AG10803 (cell line): ENCODE results near the gene SLC5A6.

ENCODE experiments used
- DNase-seq: peaks from one replicate; pipeline ENCODE4 v3.0.0; 2010; ENCODE audit warnings: low read depth
- H3K4me3 ChIP-seq: 2 replicates; pipeline ENCODE4 v1.5.1; 2011; ENCODE audit warnings: mild to moderate bottlenecking, low read length, control low read depth
- TF ChIP-seq, protein P1 (sequence below): conservative IDR thresholded peaks from 2 replicates; pipeline ENCODE4 v1.5.1; 2011; ENCODE audit warnings: mild to moderate bottlenecking, low read length, control low read depth, inconsistent platforms

Gene SLC5A6

DNA sequence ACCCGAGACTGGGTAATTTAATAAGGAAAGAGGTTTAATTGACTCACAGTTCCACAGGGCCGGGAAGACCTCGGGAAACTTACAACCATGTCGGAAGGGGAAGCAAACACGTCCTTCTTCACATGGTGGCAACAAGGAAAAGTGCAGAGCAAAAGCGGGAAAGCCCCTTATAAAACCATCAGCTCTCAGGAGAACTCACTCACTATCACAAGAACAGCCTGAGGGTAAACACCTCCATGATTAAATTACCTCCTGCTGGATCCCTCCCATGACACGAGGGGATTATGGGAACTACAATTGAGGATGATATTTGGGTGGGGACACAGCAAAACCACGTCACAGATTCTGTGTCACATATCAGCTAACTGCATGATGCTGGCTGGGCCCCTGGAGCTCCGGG lies 51.9 kb downstream of the SLC5A6 start:
- no peak overlapping the region for H3K4me3 ChIP-seq
- DNase-seq: no peak
- TF ChIP-seq, protein P1, sequence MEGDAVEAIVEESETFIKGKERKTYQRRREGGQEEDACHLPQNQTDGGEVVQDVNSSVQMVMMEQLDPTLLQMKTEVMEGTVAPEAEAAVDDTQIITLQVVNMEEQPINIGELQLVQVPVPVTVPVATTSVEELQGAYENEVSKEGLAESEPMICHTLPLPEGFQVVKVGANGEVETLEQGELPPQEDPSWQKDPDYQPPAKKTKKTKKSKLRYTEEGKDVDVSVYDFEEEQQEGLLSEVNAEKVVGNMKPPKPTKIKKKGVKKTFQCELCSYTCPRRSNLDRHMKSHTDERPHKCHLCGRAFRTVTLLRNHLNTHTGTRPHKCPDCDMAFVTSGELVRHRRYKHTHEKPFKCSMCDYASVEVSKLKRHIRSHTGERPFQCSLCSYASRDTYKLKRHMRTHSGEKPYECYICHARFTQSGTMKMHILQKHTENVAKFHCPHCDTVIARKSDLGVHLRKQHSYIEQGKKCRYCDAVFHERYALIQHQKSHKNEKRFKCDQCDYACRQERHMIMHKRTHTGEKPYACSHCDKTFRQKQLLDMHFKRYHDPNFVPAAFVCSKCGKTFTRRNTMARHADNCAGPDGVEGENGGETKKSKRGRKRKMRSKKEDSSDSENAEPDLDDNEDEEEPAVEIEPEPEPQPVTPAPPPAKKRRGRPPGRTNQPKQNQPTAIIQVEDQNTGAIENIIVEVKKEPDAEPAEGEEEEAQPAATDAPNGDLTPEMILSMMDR: no peak

DNA sequence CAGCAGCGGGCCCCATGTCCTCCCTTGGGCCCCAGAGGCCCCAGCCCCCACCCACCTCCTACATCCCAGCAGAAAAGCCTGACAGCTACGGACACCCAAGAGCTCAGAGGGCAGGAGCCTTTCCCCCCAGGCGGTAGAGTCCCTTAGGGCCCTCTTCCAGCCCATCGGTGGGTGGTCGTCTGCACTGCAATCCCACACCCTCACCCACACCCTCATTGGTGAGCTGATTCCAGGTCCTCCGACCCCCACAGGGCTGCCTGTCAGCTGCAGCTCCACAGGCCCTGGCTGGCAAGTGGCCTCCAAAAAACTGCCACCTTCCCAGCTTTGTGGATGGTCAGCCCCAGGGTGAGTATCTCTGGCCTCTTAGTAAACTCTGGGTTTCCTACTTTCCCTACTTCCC lies 52.8 kb downstream of the SLC5A6 start:
- TF ChIP-seq, protein P1: no peak
- no peak for DNase-seq
- H3K4me3 ChIP-seq: no peak overlapping the region

- H3K4me3 ChIP-seq: no peak overlapping the region
- no peak for DNase-seq
- TF ChIP-seq, protein P1: no peak
Measured at GRCh38 chr2:27158468-27158867, 53.6 kb downstream of the SLC5A6 start.

DNA sequence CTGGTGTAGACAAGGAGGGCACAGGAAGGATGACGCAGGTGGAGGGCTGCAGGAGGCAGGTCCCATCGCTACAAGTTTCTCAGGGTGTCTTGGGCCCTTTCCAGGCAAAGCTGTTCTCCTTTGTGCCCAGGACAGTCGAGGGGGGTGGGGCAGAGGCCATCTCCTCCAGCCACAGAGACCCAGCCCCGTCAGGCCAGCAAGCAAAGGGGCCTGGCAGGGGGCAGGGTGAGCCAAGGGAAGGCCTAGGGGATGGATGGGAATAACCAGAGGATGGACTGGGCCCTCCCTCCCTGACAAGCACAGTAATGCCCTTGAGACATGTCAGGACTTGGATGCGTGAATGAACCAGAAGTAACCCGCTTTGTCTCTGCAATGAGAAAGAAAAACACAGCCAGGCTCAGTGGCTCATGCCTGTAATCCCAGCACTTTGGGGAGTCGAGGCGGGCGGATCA lies 57.0 kb downstream of the SLC5A6 start:
- TF ChIP-seq, protein P1: no peak
- no peak for DNase-seq
- no peak overlapping the region for H3K4me3 ChIP-seq

DNA sequence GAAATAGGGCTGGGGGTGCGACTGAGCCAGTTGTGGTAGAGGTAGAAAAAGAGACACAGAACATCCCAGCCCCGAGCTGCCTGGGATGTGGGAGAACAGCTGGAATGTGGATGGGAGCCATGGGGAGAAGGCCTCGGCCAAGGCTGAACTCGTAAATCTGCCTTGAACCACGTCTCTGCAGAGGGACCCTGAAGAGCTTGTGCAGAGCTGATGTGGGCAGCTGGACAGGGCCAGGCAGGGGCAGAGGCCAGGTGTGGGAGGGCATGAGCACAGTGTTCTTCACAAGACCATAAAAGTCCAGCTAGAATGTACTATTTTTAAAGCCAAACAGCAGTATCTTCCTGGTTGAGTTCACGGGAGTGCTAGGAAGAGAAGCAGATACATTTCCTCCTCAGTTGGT lies 57.6 kb downstream of the SLC5A6 start:
- H3K4me3 ChIP-seq: no peak overlapping the region
- TF ChIP-seq, protein P1: no peak
- no peak for DNase-seq

GRCh38 chr2:27152796-27153464 lies 59.1 kb downstream of the SLC5A6 start:
- TF ChIP-seq, protein P1: no peak
- DNase-seq: no peak
- H3K4me3 ChIP-seq: no peak overlapping the region

GRCh38 chr2:27152102-27152795 lies 59.8 kb downstream of the SLC5A6 start:
- TF ChIP-seq, protein P1: no peak
- no peak for DNase-seq
- no peak overlapping the region for H3K4me3 ChIP-seq
